Measurements from ENCODE around the gene NSUN4. TPM values are rescaled to one million over a fixed set of nuclear protein-coding genes. Genes with fewer than 3 reads are reported as not detected.

The NSUN4 gene
- total RNA-seq, 1 experiment from 2014 or later = 20.4 TPM

GRCh38 chr1:46405197-46405555, 64.6 kb downstream of the NSUN4 start:
- Histone ChIP-seq H3K4ac (ENCODE audit: low read depth, low read length) (no peak overlapping the region), H2BK12ac (ENCODE audit: insufficient read length, low read depth, low read length) (no peak overlapping the region), H3K18ac (ENCODE audit: insufficient read length, low read depth, low read length) (no peak overlapping the region), H4K8ac (replicated peaks; ENCODE audit: insufficient read length, low read depth, low read length) (no peak overlapping the region), H2BK15ac (ENCODE audit: low read depth, low read length) (no peak overlapping the region), H4K5ac (ENCODE audit: insufficient read length, low read depth, low read length) (no peak overlapping the region), H3K23me2 (ENCODE audit: insufficient read length, low read depth, low read length, poor library complexity, severe bottlenecking) (no peaks in the 10 kb centered on the region), H3K14ac (ENCODE audit: insufficient read depth, low read length) (no peak overlapping the region; the same call in 1 of the 2 replicates), H2AFZ (ENCODE audit: low read length) (no peak overlapping the region), H3K4me1 (ENCODE audit: insufficient read depth, low read length) (peaks cover 3% of the 10 kb centered on the region; the same call in 1 of the 2 replicates), H3K56ac (ENCODE audit: insufficient read length, low read depth, low read length) (no peak overlapping the region), H4K20me1 (ENCODE audit: control insufficient read depth, insufficient read depth, insufficient read length) (no peaks in the 10 kb centered on the region), H3K9me3 (ENCODE audit: control insufficient read depth, low read depth, low read length) (no peaks in the 10 kb centered on the region), H3K79me2 (ENCODE audit: insufficient read depth, low read length) (no peaks in the 10 kb centered on the region), H2BK20ac (ENCODE audit: low read depth, low read length, poor library complexity, severe bottlenecking) (no peak overlapping the region), H3K27me3 (ENCODE audit: insufficient read depth, low read length) (no peaks in the 10 kb centered on the region), H3K23ac (ENCODE audit: insufficient read length, low read depth, low read length) (no peak overlapping the region), H2AK5ac (ENCODE audit: insufficient read length, low read length) (no peak overlapping the region), H3K9ac (ENCODE audit: extremely low read depth, insufficient read length, low read length) (no peak overlapping the region), H3K4me2 (ENCODE audit: insufficient read depth, insufficient read length, low read length) (no peak overlapping the region), H3K79me1 (ENCODE audit: insufficient read depth, low read depth, low read length, poor library complexity, severe bottlenecking) (no peaks in the 10 kb centered on the region), H2BK120ac (ENCODE audit: low read depth, low read length, poor library complexity, severe bottlenecking) (no peak overlapping the region), H3K27ac (ENCODE audit: insufficient read length, low read depth, low read length) (no peak overlapping the region), H3T11ph (ENCODE audit: low read length) (no peak overlapping the region), H4K91ac (ENCODE audit: insufficient read length, low read depth, low read length) (no peak overlapping the region), H2BK5ac (ENCODE audit: insufficient read length, low read length) (no peak overlapping the region)
- no peak for TF ChIP-seq CTCF (conservative IDR thresholded peaks at IDR 0.05)
- DNase-seq = no peak
- Mint-ChIP-seq H3K27me3 (ENCODE audit: low read depth) (no peaks in the 10 kb centered on the region), H3K4me3 (no peak overlapping the region), H3K9me3 (no peaks in the 10 kb centered on the region), H3K4me1 (peaks cover 29 to 39% of the 10 kb centered on the region in 2 experiments), H3K27ac (no peak overlapping the region), H3K36me3 (ENCODE audit: insufficient read depth in 1 of 3, low read depth in 3 of 3) (peaks cover 2 to 7% (median 6%) of the 10 kb centered on the region in 3 experiments; a peak in 6 of 7 replicates)
- no CpG with 5 or more reads among the region's 12 CpGs for WGBS (ENCODE audit: extremely low coverage, insufficient read length, low lambda C conversion rate)
